OCI-LY7 (cell line): ENCODE data around the gene RSPH1.

ENCODE experiments used
- EZH2phosphoT487 ChIP-seq: fragments of 200-600 bp; sonication (generic); IDR thresholded peaks from 2 replicates; pipeline ENCODE4 v1.6.1; 2018; ENCODE audit warnings: low read depth, borderline replicate concordance, mild to moderate bottlenecking, mixed run types, antibody characterized with exemption, low read length, moderate library complexity, mixed read lengths
- TF ChIP-seq, protein P1 (sequence below): fragments of 200-600 bp; sonication (generic); conservative IDR thresholded peaks from 2 replicates; pipeline ENCODE4 v1.5.1; 2014; ENCODE audit warnings: mild to moderate bottlenecking, antibody characterized with exemption, low read length, moderate library complexity, mixed read lengths

- TF ChIP-seq, protein P1, sequence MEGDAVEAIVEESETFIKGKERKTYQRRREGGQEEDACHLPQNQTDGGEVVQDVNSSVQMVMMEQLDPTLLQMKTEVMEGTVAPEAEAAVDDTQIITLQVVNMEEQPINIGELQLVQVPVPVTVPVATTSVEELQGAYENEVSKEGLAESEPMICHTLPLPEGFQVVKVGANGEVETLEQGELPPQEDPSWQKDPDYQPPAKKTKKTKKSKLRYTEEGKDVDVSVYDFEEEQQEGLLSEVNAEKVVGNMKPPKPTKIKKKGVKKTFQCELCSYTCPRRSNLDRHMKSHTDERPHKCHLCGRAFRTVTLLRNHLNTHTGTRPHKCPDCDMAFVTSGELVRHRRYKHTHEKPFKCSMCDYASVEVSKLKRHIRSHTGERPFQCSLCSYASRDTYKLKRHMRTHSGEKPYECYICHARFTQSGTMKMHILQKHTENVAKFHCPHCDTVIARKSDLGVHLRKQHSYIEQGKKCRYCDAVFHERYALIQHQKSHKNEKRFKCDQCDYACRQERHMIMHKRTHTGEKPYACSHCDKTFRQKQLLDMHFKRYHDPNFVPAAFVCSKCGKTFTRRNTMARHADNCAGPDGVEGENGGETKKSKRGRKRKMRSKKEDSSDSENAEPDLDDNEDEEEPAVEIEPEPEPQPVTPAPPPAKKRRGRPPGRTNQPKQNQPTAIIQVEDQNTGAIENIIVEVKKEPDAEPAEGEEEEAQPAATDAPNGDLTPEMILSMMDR: no peak
- no peak for TF ChIP-seq EZH2phosphoT487
These were observed 48.8 kb downstream of the RSPH1 start for GRCh38 chr21:42447182-42447581.
